Adrenal gland (tissue), 12 donors: Measurements from ENCODE around the gene THSD4. TPM values are rescaled to one million over a fixed set of nuclear protein-coding genes. Genes with fewer than 3 reads are reported as not detected.

ENCODE experiments used
- DNase-seq, 7 donors: peaks; one replicate each; pipeline ENCODE4 v3.0.0-alpha.2; 2019 to 2020
- H3K27ac ChIP-seq, 5 donors: fragments of 200-600 bp; sonication (generic) in 4 of 5; 1 replicate in 3 of 5; 2 replicates in 2 of 5; pipeline versions ENCODE4 v1.5.1 to v1.8.0; 2016 to 2020; ENCODE audit warnings: mild to moderate bottlenecking in 1 of 5
- H3K27me3 ChIP-seq: fragments of 200-600 bp; 2 replicates; pipeline ENCODE4 v1.8.0; 2021
- H3K36me3 ChIP-seq, 2 donors: fragments of 200-600 bp; replicated peaks in 1 of 2; 1 replicate in 1 of 2; 2 replicates in 1 of 2; pipeline versions ENCODE4 v1.5.1 to v1.8.0; 2018 to 2022
- H3K4me1 ChIP-seq, 2 donors: fragments of 200-600 bp; replicated peaks in 1 of 2; 1 replicate in 1 of 2; 2 replicates in 1 of 2; pipeline versions ENCODE4 v1.5.1 to v1.8.0; 2018 to 2021
- H3K4me3 ChIP-seq, 4 donors: fragments of 200-600 bp; sonication (generic) in 3 of 4; one replicate each; pipeline ENCODE4 v1.5.1; 2016 to 2018
- H3K9me3 ChIP-seq, 3 donors: fragments of 200-600 bp; sonication (generic) in 1 of 3; replicated peaks in 1 of 3; 1 replicate in 2 of 3; 2 replicates in 1 of 3; pipeline versions ENCODE4 v1.5.1 to v1.8.0; 2016 to 2021
- CTCF ChIP-seq, 6 experiments: fragments of 450-650 bp in 4 of 6; fragments of 200-600 bp in 2 of 6; sonication (generic) in 1 of 6; IDR thresholded peaks; 1 replicate in 5 of 6; 2 replicates in 1 of 6; pipeline versions ENCODE4 v1.5.1 to v1.8.0; 2016 to 2021; ENCODE audit warnings: antibody characterized with exemption in 6 of 6, mild to moderate bottlenecking in 2 of 6, moderate library complexity in 1 of 6
- POLR2A ChIP-seq, 2 donors: fragments of 450-650 bp; IDR thresholded peaks; one replicate each; pipeline ENCODE4 v1.6.1; 2017; ENCODE audit warnings: antibody characterized with exemption in 2 of 2, mild to moderate bottlenecking in 2 of 2, moderate library complexity in 1 of 2
- WGBS, 4 donors: extraction: QIAGEN DNeasy Blood & Tissue Kit in 2 of 4; methylation state at CpG; one replicate each; pipeline versions ENCODE4 v1.1.5 to v1.1.7; 2013 to 2017; 5-methylcytosine and 5-hydroxymethylcytosine counted together
- intact Hi-C, 2 donors: fragments of 100-400 bp; cut with DNase I; formaldehyde crosslinking; loops; one replicate each; pipeline versions ENCODE4 v1.14.1 to v1.15.0; 2022 to 2023
- polyA plus RNA-seq, 3 donors: library from polyadenylated mRNA; stranded (reverse); fragments of 200-250 nt in 2 of 3; fragments of 350-450 nt in 1 of 3; fragmentation: Illumina TruSeq in 1 of 3; extraction: RNeasy Lipid Tissue Mini Kit (QIAGEN cat#74804) in 1 of 3; gene quantifications; one replicate each; pipeline ENCODE4 v1.2.3, GENCODE V29; 2013 to 2014
- total RNA-seq, 9 donors: library from RNA; depleted of rRNA in 4 of 9; stranded (reverse); fragments of >200 nt in 4 of 9; fragments of 120-200 nt in 1 of 9; fragmentation: NEBNext Ultra II Directional in 1 of 9; extraction: Animal tissue kit (Norgen Biotek cat#: 25700) in 1 of 9; gene quantifications; one replicate each; pipeline versions ENCODE4 v1.1.0 to v1.2.4, GENCODE V29; 2013 to 2023
- donor health status: healthy with polysubstance abuse.
- donor health status: Bipolar disorder and iron deficiency.
- donor health status: DM: yes; HTN: yes; CAD: no.
- donor health status: DM: no; HTN: no; CAD: no.
- donor health status: DM: no; HTN: no; CAD: no.
- donor health status: DM: yes; HTN: yes; CAD: no.

Gene THSD4
- total and polyA plus RNA-seq, 12 donors: 5.3 to 53.2 (median 23.2) TPM

GRCh38 chr15:71737761-71738160 is 622.5 kb downstream of the THSD4 start:
- H3K36me3 ChIP-seq: no peaks in the 10 kb centered on the region
- DNase-seq: no peak
- no peaks in the 10 kb centered on the region for H3K9me3 ChIP-seq
- no peaks in the 10 kb centered on the region for H3K27me3 ChIP-seq
- intact Hi-C loops: no loop called here
- TF ChIP-seq POLR2A (IDR thresholded peaks at IDR 0.05) (no peak), CTCF (IDR thresholded peaks at IDR 0.05) (no peak)
- no peak overlapping the region for H3K27ac ChIP-seq
- no peak overlapping the region for H3K4me3 ChIP-seq
- no peaks in the 10 kb centered on the region for H3K4me1 ChIP-seq
- 92 to 96% (median 94%) methylated on average over 13 to 16 of the region's 16 CpGs for WGBS, 4 donors

- Histone ChIP-seq H3K27ac (no peak overlapping the region), H3K4me1 (no peaks in the 10 kb centered on the region), H3K4me3 (no peak overlapping the region), H3K9me3 (no peaks in the 10 kb centered on the region), H3K36me3 (no peaks in the 10 kb centered on the region), H3K27me3 (no peaks in the 10 kb centered on the region)
- DNase-seq: no peak
- TF ChIP-seq POLR2A (IDR thresholded peaks at IDR 0.05): no peak
- no peak for TF ChIP-seq CTCF (IDR thresholded peaks at IDR 0.05)
- WGBS, 4 donors: 47 to 75% (median 63%) methylated on average over 1 of the region's 1 CpG
- intact Hi-C loops: no loop called here
Measured at GRCh38 chr15:71739355-71739754, 624.1 kb downstream of the THSD4 start.

GRCh38 chr15:71742964-71743363 is 627.7 kb downstream of the THSD4 start:
- DNase-seq: no peak
- H3K27me3 ChIP-seq: no peaks in the 10 kb centered on the region
- no peak overlapping the region for H3K27ac ChIP-seq
- no peaks in the 10 kb centered on the region for H3K9me3 ChIP-seq
- peaks cover 0 to 6% of the 10 kb centered on the region in 2 donors for H3K4me1 ChIP-seq
- intact Hi-C loops: loop anchor here (5.0 to 10.0 kb wide), 3 partner anchors 59 to 412 kb away; no protein-coding TSS in a partner anchor
- WGBS, 4 donors: 87 to 94% (median 91%) methylated on average over 5 of the region's 5 CpGs
- no peaks in the 10 kb centered on the region for H3K36me3 ChIP-seq
- no peak overlapping the region for H3K4me3 ChIP-seq
- TF ChIP-seq CTCF (IDR thresholded peaks at IDR 0.05): no peak
- no peak for TF ChIP-seq POLR2A (IDR thresholded peaks at IDR 0.05)

GRCh38 chr15:71743861-71744382 is 628.7 kb downstream of the THSD4 start:
- no peaks in the 10 kb centered on the region for H3K9me3 ChIP-seq
- peaks cover 0 to 6% of the 10 kb centered on the region in 2 donors for H3K4me1 ChIP-seq
- H3K36me3 ChIP-seq: no peaks in the 10 kb centered on the region
- intact Hi-C loops: loop anchor here (5.0 to 10.0 kb wide), 3 partner anchors 58 to 411 kb away; no protein-coding TSS in a partner anchor
- no peak overlapping the region for H3K4me3 ChIP-seq
- WGBS, 4 donors: 17 to 21% (median 19%) methylated on average over 6 of the region's 6 CpGs
- no peaks in the 10 kb centered on the region for H3K27me3 ChIP-seq
- no peak overlapping the region for H3K27ac ChIP-seq
- DNase-seq: peak; percentile 50 to 77 (median 67)
- TF ChIP-seq CTCF (IDR thresholded peaks at IDR 0.05) (peak; percentile 47 to 86 (median 70)), POLR2A (IDR thresholded peaks at IDR 0.05) (no peak)
